22Rv1 (cell line): Measurements from ENCODE around the gene BEAN1.

Experiments used
- H3K27ac ChIP-seq: fragments of 450-650 bp; 2 replicates; pipeline ENCODE4 v1.5.1; 2017
- CTCF ChIP-seq: fragments of 450-650 bp; IDR thresholded peaks from 2 replicates; pipeline ENCODE4 v1.5.1; 2017; ENCODE audit warnings: mild to moderate bottlenecking
- ZFX ChIP-seq: fragments of 450-650 bp; IDR thresholded peaks from 2 replicates; pipeline ENCODE4 v1.6.1; 2017; ENCODE audit warnings: antibody characterized with exemption, borderline replicate concordance

Gene BEAN1

GRCh38 chr16:66399031-66399430 lies 28.1 kb upstream of the BEAN1 start:
- H3K27ac ChIP-seq = no peak overlapping the region
- TF ChIP-seq CTCF (no peak), ZFX (no peak)

DNA sequence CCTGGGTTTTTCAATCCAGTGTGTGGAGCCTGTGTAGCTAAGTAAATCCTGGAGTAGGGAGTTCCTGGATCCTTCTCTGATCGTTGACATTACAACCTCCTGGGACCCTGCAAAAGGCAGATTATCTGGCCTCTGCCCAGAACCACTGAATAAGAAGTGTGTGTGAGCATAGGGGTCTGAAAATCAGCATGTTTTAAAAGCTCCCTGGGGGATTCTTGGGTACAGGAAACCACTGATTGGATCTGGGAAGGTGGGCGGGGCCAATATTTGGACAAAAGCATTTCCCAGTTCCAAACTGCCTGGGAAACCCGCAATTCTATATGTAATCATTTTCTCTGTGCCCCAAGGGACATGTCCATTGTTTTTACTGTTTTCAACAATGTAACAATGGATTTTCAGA lies 27.2 kb upstream of the BEAN1 start:
- H3K27ac ChIP-seq = no peak overlapping the region
- TF ChIP-seq CTCF = no peak
- no peak for TF ChIP-seq ZFX

GRCh38 chr16:66400503-66401380 lies 26.4 kb upstream of the BEAN1 start:
- TF ChIP-seq ZFX (no peak), CTCF (no peak)
- no peak overlapping the region for H3K27ac ChIP-seq

GRCh38 chr16:66401610-66402009 lies 25.5 kb upstream of the BEAN1 start:
- H3K27ac ChIP-seq = no peak overlapping the region
- TF ChIP-seq CTCF (no peak), ZFX (no peak)

GRCh38 chr16:66402166-66402565 lies 24.9 kb upstream of the BEAN1 start:
- no peak overlapping the region for H3K27ac ChIP-seq

GRCh38 chr16:66402591-66403230 lies 24.4 kb upstream of the BEAN1 start:
- H3K27ac ChIP-seq = no peak overlapping the region
- no peak for TF ChIP-seq ZFX
- TF ChIP-seq CTCF = no peak

More at GRCh38 chr16:66402166-66402565, 24.9 kb upstream of the BEAN1 start:
- TF ChIP-seq CTCF (no peak), ZFX (no peak)
